Gastrocnemius medialis (tissue), 4 donors: ENCODE data around the gene GPHN.

ENCODE experiments used
- CTCF ChIP-seq, 5 experiments: fragments of 450-650 bp in 3 of 5; fragments of 200-600 bp in 2 of 5; sonication (generic) in 2 of 5; IDR thresholded peaks in 4 of 5; conservative IDR thresholded peaks in 1 of 5; 1 replicate in 4 of 5; 2 replicates in 1 of 5; pipeline ENCODE4 v1.5.1; 2016 to 2019; ENCODE audit warnings: antibody characterized with exemption in 5 of 5, mild to moderate bottlenecking in 3 of 5, moderate library complexity in 3 of 5
- POLR2A ChIP-seq, 2 donors: fragments of 450-650 bp; IDR thresholded peaks; one replicate each; pipeline ENCODE4 v1.6.1; 2017; ENCODE audit warnings: antibody characterized with exemption in 2 of 2, mild to moderate bottlenecking in 2 of 2, moderate library complexity in 2 of 2

- TF ChIP-seq POLR2A (IDR thresholded peaks at IDR 0.05) (no peak), CTCF (IDR thresholded peaks at IDR 0.05 in 4 of 5, conservative IDR thresholded peaks at IDR 0.05 in 1 of 5) (no peak)
These were observed 55.8 kb downstream of the GPHN start for GRCh38 chr14:66563731-66564130.
